SH-SY5Y (cell line): ENCODE data around the gene MCRIP1.

Experiments
- GATA2 ChIP-seq: IDR thresholded peaks from 2 replicates; pipeline ENCODE4 v1.6.1; 2011; ENCODE audit warnings: mild to moderate bottlenecking, low read depth, low read length
- GATA3 ChIP-seq: IDR thresholded peaks from 2 replicates; pipeline ENCODE4 v1.6.1; 2011; ENCODE audit warnings: low read depth, mild to moderate bottlenecking, low read length, moderate library complexity

- TF ChIP-seq GATA2, result no peak
- no peak for TF ChIP-seq GATA3
Measured at GRCh38 chr17:81860756-81861568, 27.9 kb upstream of the MCRIP1 start.
